Upper lobe of left lung (tissue), 4 donors: ENCODE data around the gene PTPRD.

ENCODE experiments used
- POLR2A ChIP-seq, 4 donors: fragments of 450-650 bp; IDR thresholded peaks; one replicate each; pipeline ENCODE4 v1.5.1; 2016 to 2017; ENCODE audit warnings: antibody characterized with exemption in 4 of 4, mild to moderate bottlenecking in 2 of 4
- TF ChIP-seq, protein P1 (sequence below), 6 experiments: fragments of 450-650 bp in 4 of 6; fragments of 200-600 bp in 2 of 6; sonication (generic) in 2 of 6; IDR thresholded peaks; one replicate each; pipeline ENCODE4 v1.5.1; 2016 to 2019; ENCODE audit warnings: antibody characterized with exemption in 6 of 6

DNA sequence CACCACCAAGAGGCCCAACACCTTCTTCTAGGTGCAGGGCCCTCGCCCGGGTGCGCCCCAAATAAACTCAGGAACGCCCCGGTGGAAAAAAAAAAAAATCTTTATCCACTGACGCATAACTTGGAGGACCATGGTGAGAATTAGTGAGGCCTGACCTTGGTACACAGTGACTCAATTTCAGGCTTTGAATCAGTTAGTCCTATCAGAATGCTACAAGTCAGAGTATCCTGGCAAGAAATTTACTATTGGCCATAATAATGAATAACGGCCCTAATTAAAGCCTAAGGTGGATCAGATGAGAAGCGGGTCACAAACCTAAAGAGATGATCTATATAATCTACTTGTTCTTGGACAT lies 1899.0 kb downstream of the PTPRD start:
- TF ChIP-seq POLR2A (IDR thresholded peaks at IDR 0.05) = no peak
- TF ChIP-seq, protein P1, sequence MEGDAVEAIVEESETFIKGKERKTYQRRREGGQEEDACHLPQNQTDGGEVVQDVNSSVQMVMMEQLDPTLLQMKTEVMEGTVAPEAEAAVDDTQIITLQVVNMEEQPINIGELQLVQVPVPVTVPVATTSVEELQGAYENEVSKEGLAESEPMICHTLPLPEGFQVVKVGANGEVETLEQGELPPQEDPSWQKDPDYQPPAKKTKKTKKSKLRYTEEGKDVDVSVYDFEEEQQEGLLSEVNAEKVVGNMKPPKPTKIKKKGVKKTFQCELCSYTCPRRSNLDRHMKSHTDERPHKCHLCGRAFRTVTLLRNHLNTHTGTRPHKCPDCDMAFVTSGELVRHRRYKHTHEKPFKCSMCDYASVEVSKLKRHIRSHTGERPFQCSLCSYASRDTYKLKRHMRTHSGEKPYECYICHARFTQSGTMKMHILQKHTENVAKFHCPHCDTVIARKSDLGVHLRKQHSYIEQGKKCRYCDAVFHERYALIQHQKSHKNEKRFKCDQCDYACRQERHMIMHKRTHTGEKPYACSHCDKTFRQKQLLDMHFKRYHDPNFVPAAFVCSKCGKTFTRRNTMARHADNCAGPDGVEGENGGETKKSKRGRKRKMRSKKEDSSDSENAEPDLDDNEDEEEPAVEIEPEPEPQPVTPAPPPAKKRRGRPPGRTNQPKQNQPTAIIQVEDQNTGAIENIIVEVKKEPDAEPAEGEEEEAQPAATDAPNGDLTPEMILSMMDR (IDR thresholded peaks at IDR 0.05) = no peak
